Activated CD8-positive, alpha-beta T cell treated with anti-CD3 and anti-CD28 coated beads for 36 hours (primary cell): ENCODE measurements around the gene ADCY5. TPM values are rescaled to one million over a fixed set of nuclear protein-coding genes. Genes with fewer than 3 reads are reported as not detected.

Source experiments
- ATAC-seq: fragments of 200-7000 bp; cut with Tn5 transposase; one replicate; pipeline ENCODE4 v1.10.0; 2021; ENCODE audit warnings: mild to moderate bottlenecking, moderate library complexity
- CTCF ChIA-PET: fragments of 350-600 bp; sonication (Branson Sonifier 250); formaldehyde crosslinking; loops from one replicate; lab custom pipeline; 2021; ENCODE audit warnings: antibody characterized with exemption; lab: Charles Lee
- POLR2A ChIA-PET: fragments of 350-600 bp; sonication (Branson Sonifier 250); formaldehyde crosslinking; loops from one replicate; lab custom pipeline; 2021; ENCODE audit warnings: antibody characterized with exemption; lab: Charles Lee
- DNase-seq: peaks from one replicate; pipeline ENCODE4 v3.0.0-alpha.2; 2020
- H3K27ac Mint-ChIP-seq: one replicate; pipeline ENCODE4 v1.8.0; 2021; ENCODE audit warnings: mild to moderate bottlenecking, mixed read lengths
- H3K27me3 Mint-ChIP-seq: one replicate; pipeline ENCODE4 v1.8.0; 2021; ENCODE audit warnings: mixed read lengths
- H3K36me3 Mint-ChIP-seq: one replicate; pipeline ENCODE4 v1.8.0; 2021; ENCODE audit warnings: low read depth, mixed read lengths
- H3K4me1 Mint-ChIP-seq: one replicate; pipeline ENCODE4 v1.8.0; 2021; ENCODE audit warnings: low read depth, mixed read lengths
- H3K4me3 Mint-ChIP-seq: one replicate; pipeline ENCODE4 v1.8.0; 2021; ENCODE audit warnings: mild to moderate bottlenecking, moderate library complexity, mixed read lengths
- H3K9me3 Mint-ChIP-seq: one replicate; pipeline ENCODE4 v1.8.0; 2021; ENCODE audit warnings: mixed read lengths
- intact Hi-C: fragments of 100-400 bp; cut with micrococcal nuclease; formaldehyde crosslinking; loops from one replicate; pipeline ENCODE4 v1.10.0; 2022
- total RNA-seq, 2 experiments: library from RNA; stranded (reverse); gene quantifications; one replicate each; pipeline ENCODE4 v1.2.3, GENCODE V29; 2021
- TF ChIP-seq, protein P1 (sequence below): fragments of 200-600 bp; IDR thresholded peaks from one replicate; pipeline ENCODE4 v1.8.0; 2022; ENCODE audit warnings: antibody characterized with exemption, mild to moderate bottlenecking

Gene ADCY5
- total RNA-seq, 2 experiments from 2014 or later = not detected

DNA sequence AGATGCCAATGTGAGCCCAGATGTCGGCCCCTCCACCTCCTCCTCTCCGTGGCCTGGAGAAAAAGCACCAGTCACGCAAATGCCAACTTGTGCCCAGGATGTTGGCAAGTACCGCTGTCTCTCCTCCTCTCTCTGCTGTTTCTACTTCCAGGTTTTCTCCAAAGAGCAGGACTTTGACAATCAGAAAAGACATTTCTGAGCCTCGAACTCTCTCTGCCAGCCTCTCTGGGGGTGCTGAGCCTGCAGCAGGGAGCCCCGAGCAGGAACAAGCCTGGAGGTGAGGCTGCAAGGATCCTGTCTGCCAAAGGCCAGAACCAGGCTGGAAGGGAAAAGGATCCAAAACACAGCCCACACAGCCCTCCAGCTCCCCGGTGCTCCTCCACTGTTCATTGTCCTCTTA lies 157.5 kb downstream of the ADCY5 start:
- no peaks in the 10 kb centered on the region for H3K27me3 Mint-ChIP-seq
- H3K4me3 Mint-ChIP-seq = no peak overlapping the region
- POLR2A ChIA-PET = no interaction called here
- H3K27ac Mint-ChIP-seq = no peak overlapping the region
- no peaks in the 10 kb centered on the region for H3K36me3 Mint-ChIP-seq
- TF ChIP-seq, protein P1, sequence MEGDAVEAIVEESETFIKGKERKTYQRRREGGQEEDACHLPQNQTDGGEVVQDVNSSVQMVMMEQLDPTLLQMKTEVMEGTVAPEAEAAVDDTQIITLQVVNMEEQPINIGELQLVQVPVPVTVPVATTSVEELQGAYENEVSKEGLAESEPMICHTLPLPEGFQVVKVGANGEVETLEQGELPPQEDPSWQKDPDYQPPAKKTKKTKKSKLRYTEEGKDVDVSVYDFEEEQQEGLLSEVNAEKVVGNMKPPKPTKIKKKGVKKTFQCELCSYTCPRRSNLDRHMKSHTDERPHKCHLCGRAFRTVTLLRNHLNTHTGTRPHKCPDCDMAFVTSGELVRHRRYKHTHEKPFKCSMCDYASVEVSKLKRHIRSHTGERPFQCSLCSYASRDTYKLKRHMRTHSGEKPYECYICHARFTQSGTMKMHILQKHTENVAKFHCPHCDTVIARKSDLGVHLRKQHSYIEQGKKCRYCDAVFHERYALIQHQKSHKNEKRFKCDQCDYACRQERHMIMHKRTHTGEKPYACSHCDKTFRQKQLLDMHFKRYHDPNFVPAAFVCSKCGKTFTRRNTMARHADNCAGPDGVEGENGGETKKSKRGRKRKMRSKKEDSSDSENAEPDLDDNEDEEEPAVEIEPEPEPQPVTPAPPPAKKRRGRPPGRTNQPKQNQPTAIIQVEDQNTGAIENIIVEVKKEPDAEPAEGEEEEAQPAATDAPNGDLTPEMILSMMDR = no peak
- DNase-seq = no peak
- CTCF ChIA-PET = no interaction called here
- no peak for ATAC-seq
- intact Hi-C loops = no loop called here
- no peaks in the 10 kb centered on the region for H3K4me1 Mint-ChIP-seq
- H3K9me3 Mint-ChIP-seq = no peaks in the 10 kb centered on the region

DNA sequence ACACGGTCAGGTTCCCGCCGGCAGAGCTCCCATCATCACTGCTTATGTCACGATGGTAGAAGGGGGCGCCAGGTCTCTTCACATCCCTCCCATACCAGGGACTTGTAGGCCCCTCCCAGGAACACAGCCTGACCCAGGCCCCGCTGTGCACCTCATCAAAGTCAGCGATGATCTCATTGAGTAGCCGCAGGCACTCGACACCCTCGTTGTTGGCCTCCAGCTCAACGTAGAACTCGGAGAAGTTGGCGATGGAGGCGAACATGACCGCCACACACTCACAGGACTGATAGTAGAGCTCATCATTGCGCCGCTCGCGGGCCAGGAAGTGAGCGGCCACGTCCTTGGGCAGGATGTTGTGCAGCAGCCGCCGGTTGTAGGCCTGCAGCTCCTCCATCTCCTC lies 157.9 kb downstream of the ADCY5 start:
- ATAC-seq (no peak), DNase-seq (no peak)
- no peaks in the 10 kb centered on the region for H3K9me3 Mint-ChIP-seq
- no peak overlapping the region for H3K27ac Mint-ChIP-seq
- ChIA-PET CTCF (no interaction called here), POLR2A (no interaction called here)
- intact Hi-C loops = no loop called here
- H3K36me3 Mint-ChIP-seq = no peaks in the 10 kb centered on the region
- no peak overlapping the region for H3K4me3 Mint-ChIP-seq
- no peaks in the 10 kb centered on the region for H3K27me3 Mint-ChIP-seq
- no peaks in the 10 kb centered on the region for H3K4me1 Mint-ChIP-seq
- TF ChIP-seq, protein P1 = no peak

DNA sequence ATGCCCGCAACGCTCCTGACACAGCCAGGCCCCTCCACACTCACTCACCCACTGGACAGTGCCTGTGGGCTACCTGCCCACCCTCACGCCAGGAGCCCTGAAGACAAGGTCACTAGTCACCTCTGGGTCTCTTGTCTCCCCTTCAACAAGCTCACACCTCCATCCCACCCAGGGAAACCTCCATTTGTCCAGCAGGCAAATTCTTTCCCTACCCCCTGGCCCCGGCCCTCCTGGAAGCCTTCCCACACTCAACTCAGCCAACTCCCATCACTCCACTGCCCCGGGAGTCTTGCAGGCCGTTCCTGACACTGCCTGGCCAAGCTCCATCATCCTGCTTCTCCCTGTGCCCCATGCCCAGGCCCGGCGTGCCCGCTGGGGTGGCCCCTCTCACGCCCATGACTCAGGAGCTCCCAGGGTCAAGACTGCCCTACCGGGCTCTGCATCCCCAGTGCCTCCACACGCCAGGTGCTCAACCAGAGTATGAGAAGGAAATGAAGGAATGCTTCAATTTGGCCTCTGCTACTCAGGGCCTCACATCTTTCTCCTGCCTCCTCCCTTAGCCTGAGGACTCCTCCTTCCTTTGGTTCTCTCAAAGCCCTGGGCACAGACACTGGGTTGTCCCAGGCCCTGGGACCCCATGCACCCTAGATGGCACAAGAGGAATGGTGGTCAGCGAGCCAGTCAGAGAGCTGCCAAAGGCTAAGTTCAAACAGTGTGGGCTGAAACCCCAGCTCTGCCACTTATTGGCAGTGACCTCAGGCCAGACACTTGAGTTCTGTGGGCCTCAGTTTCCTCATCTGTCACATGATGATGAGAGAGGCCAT lies 158.6 kb downstream of the ADCY5 start:
- ChIA-PET CTCF (no interaction called here), POLR2A (no interaction called here)
- Mint-ChIP-seq H3K27me3 (no peaks in the 10 kb centered on the region), H3K9me3 (no peaks in the 10 kb centered on the region), H3K36me3 (no peaks in the 10 kb centered on the region), H3K4me1 (no peaks in the 10 kb centered on the region), H3K27ac (no peak overlapping the region), H3K4me3 (no peak overlapping the region)
- TF ChIP-seq, protein P1 = no peak
- ATAC-seq (no peak), DNase-seq (no peak)
- intact Hi-C loops = no loop called here

DNA sequence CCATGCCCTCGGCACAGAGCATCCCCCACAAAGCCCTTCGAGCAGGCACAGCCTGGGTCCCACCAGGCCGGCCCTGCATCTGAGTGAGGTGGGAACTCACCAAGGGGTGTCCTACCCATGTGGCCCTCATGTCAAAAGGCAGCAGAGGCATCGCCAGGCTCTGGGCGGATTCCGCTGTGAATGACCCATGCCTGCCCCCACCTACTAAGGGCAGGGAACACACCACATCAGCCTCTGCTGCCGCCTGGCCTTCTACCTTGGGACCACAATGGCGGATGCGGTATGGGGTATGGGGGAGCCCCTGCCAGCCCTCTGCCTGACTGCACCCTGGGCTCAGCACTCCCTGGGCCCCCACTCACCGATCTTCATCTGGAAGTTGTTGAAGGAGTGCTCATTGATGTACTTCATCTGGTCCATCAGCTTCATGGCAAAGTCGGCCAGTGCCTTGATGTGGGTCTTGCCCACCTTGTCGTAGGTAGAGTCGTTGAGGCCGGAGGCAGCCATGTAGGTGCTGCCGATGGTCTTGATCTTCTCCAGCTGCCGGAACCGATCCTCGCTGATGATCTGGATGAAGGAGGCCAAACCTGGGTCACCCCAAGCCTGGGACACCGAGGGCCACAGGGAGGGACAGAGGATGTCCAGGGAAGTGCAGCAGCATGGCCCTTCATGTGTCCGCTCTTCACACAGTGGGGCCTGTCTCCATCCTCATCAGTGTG lies 159.3 kb downstream of the ADCY5 start:
- intact Hi-C loops = no loop called here

More for the DNA sequence above, 159.3 kb downstream of the ADCY5 start:
- H3K4me3 Mint-ChIP-seq = no peak overlapping the region
- ChIA-PET CTCF (no interaction called here), POLR2A (no interaction called here)
- no peaks in the 10 kb centered on the region for H3K36me3 Mint-ChIP-seq
- DNase-seq = no peak
- no peaks in the 10 kb centered on the region for H3K27me3 Mint-ChIP-seq
- TF ChIP-seq, protein P1 = no peak
- no peaks in the 10 kb centered on the region for H3K9me3 Mint-ChIP-seq
- H3K4me1 Mint-ChIP-seq = no peaks in the 10 kb centered on the region
- no peak for ATAC-seq
- no peak overlapping the region for H3K27ac Mint-ChIP-seq
